Embryonic facial prominence (tissue), 1 donor: ENCODE measurements around the gene HMGXB3.
"Not testable (repeated sequence)": the region's sequence is repeated elsewhere in the genome, so short reads cannot be mapped to it uniquely, and the experiment has no call there.

Experiments used
- DNase-seq: peaks from one replicate; pipeline ENCODE4 v3.0.0-alpha.2; 2016; ENCODE audit errors: extremely low spot score

Gene HMGXB3

DNA sequence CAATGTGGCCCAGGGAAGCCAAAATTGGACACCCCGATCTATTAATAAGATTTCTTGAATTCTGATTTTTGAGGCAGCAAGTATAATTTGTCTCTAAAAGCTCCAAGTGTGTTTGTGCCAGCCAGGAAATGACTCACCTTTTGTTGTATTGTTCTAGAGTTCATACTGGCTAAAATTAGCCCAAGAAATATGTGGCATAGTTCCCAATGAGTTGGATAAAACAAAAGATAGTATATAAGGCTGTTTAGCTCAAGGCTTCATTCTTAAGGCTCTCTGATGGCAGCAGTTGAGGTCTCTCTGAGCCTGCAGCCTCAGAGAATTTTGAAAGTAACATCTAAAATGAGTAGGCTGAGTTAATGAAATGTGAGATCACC is 21.6 kb downstream of the HMGXB3 start:
- no peak for DNase-seq

DNA sequence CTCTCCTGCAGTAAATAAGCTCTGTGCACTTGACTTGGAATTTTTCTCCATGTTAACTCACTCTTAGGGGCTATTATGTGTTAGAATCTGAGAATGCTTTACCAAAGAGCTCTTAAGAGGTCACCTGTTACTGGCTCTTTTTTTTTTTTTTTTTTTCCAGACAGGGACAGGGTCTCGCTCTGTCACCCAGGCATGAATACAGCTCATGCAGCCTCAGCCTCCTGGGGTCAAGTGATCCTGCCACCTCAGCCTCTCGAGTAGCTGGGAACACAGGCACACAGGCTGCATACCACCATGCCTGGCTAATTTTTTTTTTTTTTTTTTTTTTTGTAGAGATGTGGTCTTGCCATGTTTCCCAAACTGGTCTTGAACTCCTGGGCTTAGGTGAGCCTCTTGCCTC is 22.1 kb downstream of the HMGXB3 start:
- no peak for DNase-seq

DNA sequence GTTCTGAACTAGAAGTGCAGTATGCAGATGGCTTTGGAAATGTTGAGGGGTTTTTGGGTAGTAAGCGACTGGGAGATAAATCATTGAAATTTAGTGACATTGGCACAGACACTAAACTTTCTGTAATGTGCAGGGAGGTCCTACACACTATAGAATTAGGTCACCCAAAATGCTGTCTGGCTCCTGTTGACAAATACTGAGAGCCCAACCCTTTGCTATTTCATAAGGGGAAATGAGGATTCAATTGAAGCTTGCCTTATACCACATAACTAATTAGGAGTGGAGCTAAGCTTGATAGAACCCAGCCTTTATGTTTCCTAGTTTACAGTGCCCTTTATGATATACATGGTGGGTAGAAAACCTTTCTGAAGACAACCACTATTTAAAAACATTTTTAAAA is 22.6 kb downstream of the HMGXB3 start:
- no peak for DNase-seq

DNA sequence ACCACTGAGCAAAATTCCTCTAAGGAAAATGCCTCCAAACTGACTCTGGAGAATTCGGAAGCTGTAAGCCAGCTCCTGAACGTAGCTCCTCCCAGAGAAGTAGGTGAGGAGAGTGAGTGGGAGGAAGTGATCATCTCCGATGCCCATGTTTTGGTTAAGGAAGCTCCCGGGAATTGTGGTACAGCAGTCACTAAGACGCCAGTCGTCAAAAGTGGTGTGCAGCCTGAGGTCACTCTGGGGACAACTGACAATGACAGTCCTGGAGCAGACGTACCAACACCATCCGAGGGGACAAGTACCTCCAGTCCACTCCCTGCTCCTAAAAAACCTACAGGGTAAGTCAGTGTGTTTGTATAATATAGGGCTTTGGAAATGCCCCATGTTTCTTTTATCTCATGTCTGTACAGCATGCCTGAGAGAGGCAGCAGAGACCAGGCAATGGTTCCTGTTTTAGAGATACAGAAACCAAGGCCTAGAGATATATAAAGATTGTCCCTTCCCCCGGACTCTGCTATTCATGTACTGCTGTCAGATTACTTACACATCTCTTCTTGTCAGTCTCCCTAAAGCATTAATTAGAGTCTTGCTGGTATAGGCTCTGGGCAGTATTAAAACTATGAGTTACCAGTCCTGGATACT is 23.9 kb downstream of the HMGXB3 start:
- no peak for DNase-seq

DNA sequence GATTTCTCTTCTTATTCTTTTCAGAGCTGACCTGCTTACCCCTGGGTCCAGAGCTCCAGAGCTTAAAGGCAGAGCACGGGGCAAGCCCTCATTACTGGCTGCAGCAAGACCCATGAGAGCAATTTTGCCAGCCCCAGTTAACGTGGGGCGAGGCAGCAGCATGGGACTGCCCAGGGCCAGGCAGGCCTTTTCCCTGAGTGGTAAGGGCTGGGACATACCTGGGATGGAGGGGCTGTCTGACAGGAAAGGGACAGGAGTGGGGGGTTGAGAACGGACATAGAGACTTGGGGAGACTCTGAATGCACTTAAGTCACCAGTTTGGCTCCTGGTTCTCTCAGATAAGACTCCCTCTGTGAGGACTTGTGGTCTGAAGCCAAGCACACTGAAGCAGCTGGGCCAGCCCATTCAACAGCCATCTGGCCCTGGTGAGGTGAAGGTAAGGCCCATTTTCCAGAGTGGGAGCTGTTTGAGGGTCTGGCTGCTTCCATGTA is 26.2 kb downstream of the HMGXB3 start:
- DNase-seq, result no peak

DNA sequence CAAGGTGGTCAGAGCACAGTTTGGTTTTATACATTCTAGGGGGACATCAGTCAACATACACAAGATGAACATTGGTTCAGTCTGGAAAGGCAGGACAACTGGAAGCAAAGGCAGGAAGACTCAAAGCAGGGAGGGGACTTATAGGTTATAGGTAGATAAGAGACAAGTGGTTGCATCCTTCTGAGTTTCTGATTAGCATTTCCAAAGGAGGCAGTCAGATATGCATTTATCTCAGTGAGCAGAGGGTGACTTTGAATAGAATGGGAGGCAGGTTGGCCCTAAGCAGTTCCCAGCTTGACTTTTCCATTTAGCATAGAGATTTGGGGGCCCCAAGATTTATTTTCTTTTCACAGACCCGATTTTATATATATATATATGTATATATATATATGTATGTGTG is 27.5 kb downstream of the HMGXB3 start:
- DNase-seq, result not testable (repeated sequence)

DNA sequence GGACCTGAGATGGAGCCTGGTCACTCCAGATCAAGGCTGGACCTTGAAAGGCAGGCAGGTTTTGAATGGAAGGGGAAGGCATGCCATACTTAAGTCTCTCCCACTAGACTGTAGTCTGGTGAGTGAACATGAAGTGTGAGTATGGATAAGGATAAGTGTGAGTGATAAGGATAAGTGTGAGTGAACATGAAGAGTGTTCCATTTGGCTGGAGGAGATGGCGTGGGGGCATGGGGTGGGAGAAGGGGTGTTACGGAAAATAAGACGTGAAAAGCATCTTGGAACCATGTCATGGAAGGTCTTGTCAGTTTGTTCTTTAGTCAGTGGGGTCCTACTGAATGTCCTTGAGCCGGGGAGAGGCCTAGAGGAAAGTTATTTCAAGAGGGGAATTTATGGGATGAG is 32.8 kb downstream of the HMGXB3 start:
- DNase-seq, result no peak

DNA sequence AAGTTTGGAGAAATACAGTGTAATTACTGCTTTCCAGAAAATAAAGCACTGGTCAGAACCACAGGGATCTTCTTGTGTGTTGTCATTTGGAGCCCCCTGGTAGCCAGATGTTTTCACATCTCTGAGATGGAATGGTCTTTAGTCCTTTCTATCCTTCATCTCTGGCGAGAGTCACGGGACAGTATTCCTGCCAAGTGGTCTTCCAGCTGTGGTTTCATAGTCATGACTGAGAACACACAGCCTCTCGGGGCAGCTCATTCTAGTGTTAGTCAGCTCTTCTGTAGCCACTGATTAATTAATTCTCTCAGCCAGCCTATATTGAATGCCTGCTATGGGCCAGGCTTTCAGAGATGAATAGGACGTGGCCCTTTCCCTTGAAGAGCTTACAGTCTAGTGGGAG is 34.1 kb downstream of the HMGXB3 start:
- DNase-seq, result no peak

DNA sequence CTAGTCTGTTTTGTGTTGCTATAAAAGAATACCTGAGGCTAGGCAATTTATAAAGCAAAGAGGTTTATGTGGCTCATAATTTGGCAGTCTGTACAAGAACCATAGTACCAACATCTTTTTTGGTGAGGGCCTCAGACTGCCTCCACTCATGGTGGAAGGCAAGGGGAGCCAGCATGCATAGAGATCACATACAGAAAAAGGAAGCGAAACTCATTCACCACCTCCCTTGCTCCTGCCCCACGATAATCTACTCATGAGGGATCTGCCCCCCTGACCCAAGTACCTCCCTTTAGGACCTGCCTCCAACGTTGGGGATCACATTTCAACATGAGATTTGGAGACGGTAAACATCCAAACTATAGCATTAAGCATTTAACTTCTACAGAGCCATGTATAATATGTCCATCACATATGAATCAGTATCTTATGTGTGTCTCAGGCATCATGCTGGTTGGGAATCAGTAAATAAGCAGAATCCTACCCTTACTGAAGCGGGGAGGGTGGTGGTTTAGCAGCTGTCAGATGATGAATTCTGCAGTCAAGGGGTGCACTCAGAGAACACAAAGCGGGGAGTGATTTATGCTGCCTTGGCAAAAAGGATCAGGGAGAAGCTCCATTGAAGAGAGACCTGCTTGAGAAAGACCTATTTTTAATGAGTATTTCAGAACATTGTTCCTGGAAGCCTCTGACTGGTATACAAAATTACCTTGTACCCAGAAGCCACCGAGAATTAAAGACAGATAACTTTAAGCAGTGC is 34.8 kb downstream of the HMGXB3 start:
- DNase-seq, result no peak

DNA sequence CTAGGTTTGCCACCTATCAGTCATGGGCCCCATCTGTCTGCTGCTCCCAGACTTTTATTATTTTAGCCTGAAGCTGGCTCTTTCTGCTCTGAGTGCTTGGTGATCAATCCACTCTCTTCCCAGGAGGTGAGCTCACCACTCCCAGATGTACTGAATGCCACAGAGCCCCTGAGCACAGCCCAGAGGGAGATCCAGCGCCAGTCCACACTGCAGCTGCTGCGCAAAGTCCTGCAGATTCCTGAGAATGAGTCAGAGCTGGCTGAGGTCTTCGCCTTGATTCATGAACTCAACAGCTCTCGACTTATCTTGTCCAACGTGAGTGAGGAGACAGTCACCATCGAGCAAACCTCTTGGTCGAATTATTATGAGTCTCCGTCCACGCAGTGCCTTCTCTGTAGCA is 36.0 kb downstream of the HMGXB3 start:
- no peak for DNase-seq

DNA sequence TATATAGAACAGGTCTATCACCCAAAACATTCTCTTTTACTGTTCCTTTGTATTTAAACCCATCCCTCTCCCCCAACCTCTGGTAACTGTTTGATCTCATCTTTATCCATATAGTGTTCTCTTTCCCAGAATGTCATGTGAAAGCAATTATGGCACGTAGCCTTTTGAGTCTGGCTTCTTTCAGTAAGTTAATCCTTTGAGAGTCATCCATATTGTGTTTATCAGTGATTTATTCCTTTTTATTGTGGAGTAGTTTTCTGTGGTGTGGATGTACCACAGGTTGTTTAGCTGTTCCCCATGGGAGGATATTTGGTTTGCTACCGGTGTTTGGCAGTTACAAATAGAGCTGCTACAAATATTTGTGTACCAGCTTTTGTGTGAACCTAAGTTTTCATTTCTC is 38.0 kb downstream of the HMGXB3 start:
- DNase-seq, result no peak

DNA sequence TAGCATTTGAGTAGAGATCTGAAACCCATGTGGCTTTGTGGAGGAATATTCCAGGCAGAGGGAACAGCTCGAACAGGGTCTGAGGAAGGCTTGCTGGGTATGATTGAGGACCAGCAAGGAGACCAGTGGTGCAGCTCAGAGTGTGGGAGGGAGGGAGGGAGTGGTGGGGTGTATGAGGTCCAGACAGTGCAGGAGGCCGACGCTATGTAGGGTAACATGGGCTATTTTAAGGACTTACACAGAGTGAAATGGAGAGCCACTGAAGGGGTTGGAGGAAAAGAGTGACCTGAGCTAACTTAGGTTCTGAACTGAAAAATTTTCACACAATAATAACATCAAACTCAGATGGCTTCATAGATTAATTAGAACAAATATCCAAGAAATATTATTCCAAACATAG is 41.9 kb downstream of the HMGXB3 start:
- no peak for DNase-seq

DNA sequence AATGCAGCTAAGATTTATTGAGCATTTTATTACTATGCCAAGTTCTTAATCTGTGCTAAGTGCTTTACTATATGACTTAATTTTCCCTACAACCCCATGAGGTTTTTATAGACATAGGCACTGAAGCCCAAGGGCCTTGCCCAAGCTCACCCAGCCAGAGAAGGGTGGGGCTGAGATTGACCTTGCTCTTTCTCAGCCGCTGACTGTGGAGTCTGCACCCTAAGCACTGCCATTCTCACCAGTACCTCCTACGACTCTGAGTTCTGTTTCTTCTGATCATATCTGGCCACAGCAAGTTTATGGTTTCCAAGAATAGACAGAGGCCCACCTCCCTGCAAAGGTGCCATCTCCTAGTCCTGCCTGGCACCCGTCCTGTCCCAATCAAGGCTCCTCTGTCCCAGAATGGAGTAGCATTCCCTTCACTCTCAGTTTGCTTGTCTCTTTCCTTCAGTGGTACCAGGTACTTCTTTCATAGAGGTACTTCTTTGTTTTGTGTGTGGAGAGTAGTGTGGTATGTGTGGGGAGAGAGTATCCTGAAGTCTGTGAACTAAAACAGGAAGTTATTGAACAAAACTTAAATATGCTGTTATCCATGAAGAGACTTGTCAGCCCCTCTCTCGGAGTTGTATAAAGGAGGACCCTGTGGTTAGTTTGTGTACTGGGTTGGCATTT is 43.3 kb downstream of the HMGXB3 start:
- no peak for DNase-seq

DNA sequence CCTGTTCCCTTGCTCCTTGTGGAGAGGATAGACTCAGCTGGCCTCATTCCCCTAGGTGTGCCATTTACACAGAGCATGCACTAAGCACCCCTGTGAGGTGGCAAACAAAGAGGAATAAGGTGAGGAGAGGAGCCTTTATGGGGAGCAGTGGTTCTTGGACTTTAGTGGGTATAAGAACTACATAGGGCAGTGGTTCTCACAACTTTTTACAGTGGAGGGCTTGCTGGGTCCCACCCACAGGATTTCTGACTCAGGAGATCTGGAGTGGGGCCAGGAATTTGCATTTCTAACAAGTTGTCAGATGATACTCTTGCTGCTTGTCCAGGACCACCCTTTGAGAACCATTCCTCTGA is 43.8 kb downstream of the HMGXB3 start:
- no peak for DNase-seq

DNA sequence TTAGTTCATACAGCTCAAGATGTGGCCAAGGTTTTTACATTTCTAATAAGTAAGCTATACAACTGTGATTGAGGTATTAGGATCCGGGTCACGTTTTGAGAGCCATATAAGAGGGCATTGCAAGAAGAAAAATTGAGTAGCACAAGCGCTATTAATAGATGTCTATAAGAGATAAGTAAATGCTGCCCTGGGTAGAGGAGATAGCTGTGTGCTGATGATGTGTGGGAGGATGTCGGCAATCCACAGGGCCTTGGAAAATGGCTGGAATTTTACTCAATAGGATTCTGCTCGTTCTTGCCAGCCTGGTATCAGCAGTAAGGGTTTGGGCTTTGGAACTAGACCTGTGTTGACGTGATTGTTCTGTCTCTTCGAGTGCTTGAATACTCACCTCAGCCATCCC is 44.2 kb downstream of the HMGXB3 start:
- no peak for DNase-seq

DNA sequence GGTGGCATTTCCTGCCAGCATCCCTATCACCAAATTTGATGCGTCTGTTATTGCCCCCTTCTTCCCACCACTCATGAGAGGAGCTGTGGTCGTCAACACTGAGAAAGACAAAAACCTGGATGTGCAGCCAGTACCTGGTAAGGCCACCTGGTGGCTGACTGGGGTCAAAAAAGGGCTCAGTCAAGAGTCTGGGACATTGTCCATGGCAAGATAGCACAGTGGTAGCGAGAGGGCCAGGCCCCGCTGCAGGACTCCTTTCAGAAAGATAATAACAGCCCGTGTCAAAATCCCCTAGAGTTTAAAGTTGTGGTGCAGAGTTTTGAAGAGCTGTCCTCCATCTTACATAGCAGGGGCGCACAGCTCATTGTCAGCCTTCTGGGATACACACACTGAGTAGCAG is 45.0 kb downstream of the HMGXB3 start:
- no peak for DNase-seq

DNA sequence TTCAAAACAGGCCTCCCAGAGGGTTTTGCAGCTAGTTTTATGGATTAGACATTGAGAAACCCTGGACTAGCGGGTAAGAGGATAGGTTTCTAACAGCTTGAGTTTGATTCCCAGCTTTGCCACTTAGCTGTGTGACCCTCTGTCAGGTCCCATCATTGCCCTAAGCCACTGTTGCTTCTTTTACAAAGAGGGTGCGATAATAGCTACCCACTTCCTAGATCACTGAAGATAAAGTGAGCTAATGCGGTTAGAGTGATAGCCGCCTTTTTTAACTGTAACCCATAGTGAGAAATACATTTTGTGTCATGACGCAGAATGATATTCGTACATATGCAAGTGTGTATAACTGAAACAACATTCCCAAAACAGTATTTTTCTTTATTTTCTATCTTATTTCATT is 45.5 kb downstream of the HMGXB3 start:
- no peak for DNase-seq

DNA sequence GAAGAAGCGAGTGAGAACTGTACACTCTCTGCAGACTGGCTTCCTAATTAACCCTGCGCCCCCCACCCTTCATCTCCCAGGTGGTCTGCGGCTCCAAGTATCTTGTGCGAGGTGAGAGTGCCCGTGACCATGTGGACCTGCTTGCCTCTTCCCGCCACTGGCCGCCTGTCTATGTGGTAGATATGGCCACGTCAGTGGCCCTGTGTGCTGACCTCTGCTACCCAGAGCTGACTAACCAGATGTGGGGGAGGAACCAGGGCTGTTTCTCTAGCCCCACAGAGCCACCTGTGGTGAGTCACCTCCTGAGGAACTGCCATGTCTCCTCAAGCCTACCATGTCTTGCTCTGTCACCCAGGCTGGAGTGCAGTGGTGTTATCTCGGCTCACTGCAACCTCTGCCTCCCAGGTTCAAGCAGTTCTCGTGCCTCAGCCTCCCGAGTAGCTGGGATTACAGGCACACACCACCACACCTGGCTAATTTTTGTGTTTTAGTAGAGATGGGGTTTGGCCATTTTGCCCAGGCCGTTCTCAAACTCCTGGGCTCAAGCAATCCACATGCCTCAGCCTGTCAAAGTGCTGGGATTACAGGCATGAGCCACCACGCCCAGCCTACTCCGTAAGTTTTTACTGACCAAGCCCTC is 49.8 kb downstream of the HMGXB3 start:
- DNase-seq, result not testable (repeated sequence)

DNA sequence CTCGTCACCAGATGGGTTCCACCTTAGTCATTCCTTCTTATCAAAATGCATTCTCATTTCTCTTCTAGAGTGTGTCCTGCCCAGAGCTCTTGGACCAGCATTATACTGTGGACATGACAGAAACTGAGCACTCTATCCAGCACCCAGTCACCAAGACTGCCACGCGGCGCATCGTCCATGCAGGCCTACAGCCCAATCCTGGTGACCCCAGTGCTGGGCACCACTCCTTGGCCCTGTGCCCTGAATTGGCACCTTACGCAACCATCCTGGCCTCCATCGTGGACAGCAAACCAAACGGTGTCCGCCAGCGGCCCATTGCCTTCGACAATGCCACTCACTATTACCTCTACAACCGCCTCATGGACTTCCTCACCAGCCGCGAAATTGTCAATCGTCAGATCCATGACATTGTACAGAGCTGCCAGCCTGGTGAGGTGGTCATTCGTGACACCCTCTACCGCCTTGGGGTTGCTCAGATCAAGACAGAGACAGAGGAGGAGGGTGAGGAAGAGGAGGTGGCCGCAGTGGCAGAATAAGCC is 51.2 kb downstream of the HMGXB3 start:
- DNase-seq, result no peak

DNA sequence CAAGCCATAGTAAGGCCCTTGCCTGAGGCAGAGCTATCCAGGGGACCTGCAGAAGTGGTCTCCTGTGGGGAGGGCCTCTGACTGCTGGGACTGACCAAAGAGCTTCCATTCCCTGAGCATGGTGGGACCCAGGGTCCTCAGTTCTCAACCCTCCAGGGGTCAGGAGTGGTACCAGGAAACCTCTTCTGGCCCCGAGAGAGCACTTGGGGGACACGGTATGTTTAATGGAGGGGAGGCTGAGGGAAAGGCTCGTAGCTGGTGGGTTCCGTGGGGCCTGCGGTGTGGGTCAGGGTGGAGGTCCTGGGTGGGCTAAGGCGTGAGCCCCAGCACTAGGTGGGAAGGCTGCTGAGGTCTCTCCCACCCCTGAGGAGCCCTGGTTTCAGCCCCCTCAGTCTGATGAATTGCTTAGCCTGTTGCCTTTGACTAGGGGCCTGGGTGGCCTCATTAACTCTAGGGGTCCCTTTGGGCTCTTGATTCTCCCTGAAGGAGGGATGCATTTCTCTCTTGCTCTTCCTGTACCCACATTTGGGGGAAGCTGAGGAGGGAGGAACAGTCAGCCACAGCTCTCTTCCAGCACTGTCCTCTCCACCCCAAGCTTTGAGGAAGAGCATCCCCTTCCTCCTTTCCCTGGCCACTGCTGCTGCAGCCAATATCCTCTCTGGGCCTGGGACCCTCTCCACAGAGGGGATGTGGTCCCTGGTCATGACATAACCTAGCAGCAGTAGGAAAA is 51.9 kb downstream of the HMGXB3 start:
- no peak for DNase-seq

DNA sequence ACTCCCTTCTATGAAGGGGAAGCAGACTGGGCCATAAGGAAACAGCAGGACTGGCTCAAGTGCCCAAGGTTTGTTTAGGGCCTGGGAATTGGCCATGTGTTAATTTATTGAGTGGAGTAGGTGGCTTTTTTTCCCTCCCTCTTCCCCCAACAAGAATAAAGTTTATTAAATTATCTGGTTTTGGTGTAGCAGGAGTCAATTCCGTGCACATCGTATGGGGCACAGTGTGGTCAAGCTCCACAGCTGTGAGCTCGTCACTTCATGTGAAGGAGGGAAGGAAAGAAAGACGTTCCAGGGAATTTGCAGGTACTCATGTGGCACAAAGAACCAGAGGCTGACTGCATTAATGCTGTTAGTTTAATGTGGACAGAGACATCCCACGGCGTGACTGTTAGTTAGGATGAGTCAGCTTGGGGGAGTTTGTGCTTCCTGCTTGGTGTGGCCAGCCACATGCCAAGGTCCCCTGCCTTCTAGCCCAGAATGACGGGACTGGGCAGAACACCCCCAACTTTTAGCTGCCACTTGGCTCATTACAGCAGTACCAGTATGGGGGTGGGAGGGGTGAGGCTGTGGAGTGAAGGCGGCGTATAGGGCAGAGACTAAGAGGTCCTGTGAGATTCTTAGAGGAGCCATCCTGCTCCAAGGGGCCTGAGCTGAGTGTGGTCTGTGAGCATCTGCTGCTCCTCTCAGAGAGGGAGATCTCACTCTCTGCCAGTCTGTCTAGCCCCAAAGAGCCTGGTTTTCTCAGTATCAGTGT is 52.6 kb downstream of the HMGXB3 start:
- DNase-seq, result no peak
